IMR-90 (cell line): ENCODE measurements around the gene NCCRP1. TPM values are rescaled to one million over a fixed set of nuclear protein-coding genes. Genes with fewer than 3 reads are reported as not detected.

Experiments
- polyA plus RNA-seq, 3 experiments: library from polyadenylated mRNA; depleted of rRNA; stranded (reverse); fragments of >200 nt; gene quantifications; 2 replicates each; pipeline ENCODE4 v1.2.3, GENCODE V29; 2012; ENCODE audit warnings: low replicate concordance in 1 of 3
- total RNA-seq: library from RNA; depleted of rRNA; stranded (reverse); fragments of >200 nt; gene quantifications from 2 replicates; pipeline ENCODE4 v1.2.3, GENCODE V29; 2012; rRNA removed

The NCCRP1 gene
- total and polyA plus RNA-seq, 2 of the 4 experiments (the other 2 are of a cell fraction): not detected

Other genes with a start within 250 kb of the NCCRP1 start
- gene FBXO17, start 221.2 kb upstream of the NCCRP1 start, total RNA-seq: 10.8 and 11.9 TPM in 2 replicates
- 20.7 and 22.6 TPM in 2 replicates for gene FBXO17, start 221.2 kb upstream of the NCCRP1 start, polyA plus RNA-seq (2012; rRNA removed)
- under 0.01 and 0.18 TPM in 2 replicates for gene FBXO27, start 164.4 kb upstream of the NCCRP1 start, total RNA-seq
- 0.50 and 0.57 TPM in 2 replicates for gene FBXO27, start 164.4 kb upstream of the NCCRP1 start, polyA plus RNA-seq (2012; rRNA removed)
- not detected in 2 replicates for gene ACP7, start 112.6 kb upstream of the NCCRP1 start, total RNA-seq
- not detected in 2 replicates for gene ACP7, start 112.6 kb upstream of the NCCRP1 start, polyA plus RNA-seq (2012; rRNA removed)
- 2.0 and 2.8 TPM in 2 replicates for gene PAK4, start 71.2 kb upstream of the NCCRP1 start, total RNA-seq
- gene PAK4, start 71.2 kb upstream of the NCCRP1 start, polyA plus RNA-seq (2012; rRNA removed): 27.2 and 35.5 TPM in 2 replicates
- gene SYCN, start 7.3 kb downstream of the NCCRP1 start, total RNA-seq: not detected in 2 replicates
- not detected in 2 replicates for gene SYCN, start 7.3 kb downstream of the NCCRP1 start, polyA plus RNA-seq (2012; rRNA removed)
- gene IFNL3, start 48.0 kb downstream of the NCCRP1 start, total RNA-seq: not detected in 2 replicates
- gene IFNL3, start 48.0 kb downstream of the NCCRP1 start, polyA plus RNA-seq (2012; rRNA removed): not detected in 2 replicates
- not detected in 2 replicates for gene IFNL4, start 51.9 kb downstream of the NCCRP1 start, total RNA-seq
- gene IFNL4, start 51.9 kb downstream of the NCCRP1 start, polyA plus RNA-seq (2012; rRNA removed): not detected in 2 replicates
- not detected in 2 replicates for gene IFNL2, start 71.4 kb downstream of the NCCRP1 start, total RNA-seq
- not detected in 2 replicates for gene IFNL2, start 71.4 kb downstream of the NCCRP1 start, polyA plus RNA-seq (2012; rRNA removed)
- gene IFNL1, start 99.4 kb downstream of the NCCRP1 start, total RNA-seq: not detected in 2 replicates
- not detected in 2 replicates for gene IFNL1, start 99.4 kb downstream of the NCCRP1 start, polyA plus RNA-seq (2012; rRNA removed)
- gene LRFN1, start 123.9 kb downstream of the NCCRP1 start, total RNA-seq: under 0.01 TPM in 2 replicates
- gene LRFN1, start 123.9 kb downstream of the NCCRP1 start, polyA plus RNA-seq (2012; rRNA removed): 0.47 and 0.48 TPM in 2 replicates
- 0.28 TPM in 1 of 2 replicates, not detected in the other for gene GMFG, start 139.1 kb downstream of the NCCRP1 start, total RNA-seq
- gene GMFG, start 139.1 kb downstream of the NCCRP1 start, polyA plus RNA-seq (2012; rRNA removed): 0.33 and 0.55 TPM in 2 replicates
- gene SAMD4B, start 145.5 kb downstream of the NCCRP1 start, total RNA-seq: 18.3 and 19.2 TPM in 2 replicates
- 97.2 and 119 TPM in 2 replicates for gene SAMD4B, start 145.5 kb downstream of the NCCRP1 start, polyA plus RNA-seq (2012; rRNA removed)
- gene PAF1, start 194.1 kb downstream of the NCCRP1 start, total RNA-seq: 45.7 and 57.8 TPM in 2 replicates
- gene PAF1, start 194.1 kb downstream of the NCCRP1 start, polyA plus RNA-seq (2012; rRNA removed): 54.3 and 61.6 TPM in 2 replicates
- 15.6 and 17.6 TPM in 2 replicates for gene MED29, start 194.4 kb downstream of the NCCRP1 start, total RNA-seq
- gene MED29, start 194.4 kb downstream of the NCCRP1 start, polyA plus RNA-seq (2012; rRNA removed): 26.9 and 28.8 TPM in 2 replicates
- gene ZFP36, start 209.9 kb downstream of the NCCRP1 start, total RNA-seq: 1.4 and 3.1 TPM in 2 replicates
- gene ZFP36, start 209.9 kb downstream of the NCCRP1 start, polyA plus RNA-seq (2012; rRNA removed): 45.0 and 50.5 TPM in 2 replicates
- 6.5 and 7.8 TPM in 2 replicates for gene PLEKHG2, start 215.7 kb downstream of the NCCRP1 start, total RNA-seq
- gene PLEKHG2, start 215.7 kb downstream of the NCCRP1 start, polyA plus RNA-seq (2012; rRNA removed): 28.3 and 33.2 TPM in 2 replicates
- gene RPS16, start 239.0 kb downstream of the NCCRP1 start, total RNA-seq: 320 and 410 TPM in 2 replicates
- 3,500 and 3,524 TPM in 2 replicates for gene RPS16, start 239.0 kb downstream of the NCCRP1 start, polyA plus RNA-seq (2012; rRNA removed)
- 75.3 and 86.9 TPM in 2 replicates for gene SUPT5H, start 248.6 kb downstream of the NCCRP1 start, total RNA-seq
- gene SUPT5H, start 248.6 kb downstream of the NCCRP1 start, polyA plus RNA-seq (2012; rRNA removed): 116 and 117 TPM in 2 replicates